Hematopoietic multipotent progenitor cell treated with erythropoietin and hydrocortisone succinate and interleukin-3 and kit ligand, for 17 days (in vitro differentiated cells): ENCODE measurements around the gene KCNQ2.

Experiments used
- DNase-seq: peaks from one replicate; pipeline ENCODE4 v3.0.0-alpha.2; 2015; ENCODE audit warnings: low spot score

The KCNQ2 gene

GRCh38 chr20:63471002-63471716 is 1.3 kb downstream of the KCNQ2 start:
- DNase-seq, result no peak

DNA sequence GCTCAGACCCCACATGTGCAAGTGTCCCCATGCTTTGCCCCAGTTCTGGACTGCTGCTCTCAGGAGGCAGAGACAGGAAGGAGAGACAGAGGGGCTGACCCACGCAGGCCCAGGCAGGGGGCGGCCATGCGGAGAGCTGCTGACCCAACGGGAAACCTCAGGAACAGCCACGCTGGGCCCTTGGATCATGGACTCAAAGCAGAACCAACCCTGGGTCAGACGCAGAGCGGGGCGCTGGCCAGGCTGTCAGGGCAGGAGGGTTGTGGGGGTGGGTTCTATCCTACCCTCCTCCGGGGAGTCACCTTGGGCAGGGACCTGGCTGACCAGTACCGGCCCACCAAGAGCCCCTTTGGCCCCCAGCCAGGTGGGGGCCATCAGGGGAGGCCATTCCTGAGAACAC is 2.0 kb downstream of the KCNQ2 start:
- no peak for DNase-seq

GRCh38 chr20:63469713-63470101 is 2.7 kb downstream of the KCNQ2 start:
- no peak for DNase-seq

DNA sequence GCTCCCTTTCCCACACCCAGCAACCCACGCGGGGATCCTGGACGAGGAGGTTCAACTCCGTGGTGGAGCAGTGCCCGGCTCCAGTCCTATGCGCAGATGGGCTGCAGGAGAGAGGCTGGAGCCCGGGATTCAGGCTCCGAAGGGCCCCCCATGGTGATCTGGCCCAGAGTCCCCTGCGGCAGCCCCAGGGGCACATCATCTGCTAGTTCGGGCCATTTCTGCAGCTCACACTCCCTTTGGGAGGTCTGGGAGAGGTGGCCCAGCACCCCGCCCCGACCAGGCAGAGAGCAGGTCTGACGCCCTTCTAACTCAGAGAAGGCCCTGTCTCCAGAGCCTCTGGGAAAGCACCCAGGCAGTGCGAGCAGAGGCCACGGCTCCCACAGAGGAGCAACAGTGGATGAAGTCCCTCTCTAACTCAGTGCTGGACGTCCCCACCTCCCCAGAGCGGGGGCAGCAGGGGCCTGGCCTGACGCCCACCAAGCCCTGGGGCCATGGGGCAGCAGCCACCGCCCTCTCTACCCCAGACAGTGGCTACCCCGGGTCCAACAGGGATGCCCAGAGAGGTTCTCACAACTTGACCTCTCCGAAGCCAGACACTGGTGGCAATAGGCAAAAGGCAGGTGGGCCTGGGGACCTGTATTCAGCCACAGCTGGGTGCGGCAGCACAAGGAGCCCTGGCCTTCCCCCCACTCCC is 3.3 kb downstream of the KCNQ2 start:
- DNase-seq, result no peak

DNA sequence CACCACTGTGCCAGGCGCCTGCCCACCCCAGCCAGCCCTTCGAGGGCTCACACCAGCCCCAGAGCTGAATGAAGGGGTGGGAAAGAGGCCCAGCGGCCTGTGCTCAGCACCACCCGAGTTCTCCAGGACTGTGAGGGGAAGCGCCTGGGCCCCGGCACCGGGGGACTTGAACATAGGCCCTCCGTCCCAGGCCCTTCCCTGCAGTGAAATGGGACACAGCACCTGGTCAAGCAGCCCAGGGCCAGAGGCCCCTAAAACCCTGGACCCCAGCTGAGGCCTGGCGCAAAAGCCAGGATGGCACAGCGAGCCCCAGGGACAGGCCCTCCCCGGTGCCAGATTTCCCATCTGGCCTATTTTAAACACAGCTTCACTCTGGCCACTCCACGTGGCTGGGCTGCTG is 4.0 kb downstream of the KCNQ2 start:
- DNase-seq, result no peak

- no peak for DNase-seq
These were observed 5.0 kb downstream of the KCNQ2 start for GRCh38 chr20:63467294-63468083.

GRCh38 chr20:63466861-63467260 is 5.6 kb downstream of the KCNQ2 start:
- no peak for DNase-seq

- no peak for DNase-seq
These were observed 6.1 kb downstream of the KCNQ2 start for GRCh38 chr20:63466250-63466825.

DNA sequence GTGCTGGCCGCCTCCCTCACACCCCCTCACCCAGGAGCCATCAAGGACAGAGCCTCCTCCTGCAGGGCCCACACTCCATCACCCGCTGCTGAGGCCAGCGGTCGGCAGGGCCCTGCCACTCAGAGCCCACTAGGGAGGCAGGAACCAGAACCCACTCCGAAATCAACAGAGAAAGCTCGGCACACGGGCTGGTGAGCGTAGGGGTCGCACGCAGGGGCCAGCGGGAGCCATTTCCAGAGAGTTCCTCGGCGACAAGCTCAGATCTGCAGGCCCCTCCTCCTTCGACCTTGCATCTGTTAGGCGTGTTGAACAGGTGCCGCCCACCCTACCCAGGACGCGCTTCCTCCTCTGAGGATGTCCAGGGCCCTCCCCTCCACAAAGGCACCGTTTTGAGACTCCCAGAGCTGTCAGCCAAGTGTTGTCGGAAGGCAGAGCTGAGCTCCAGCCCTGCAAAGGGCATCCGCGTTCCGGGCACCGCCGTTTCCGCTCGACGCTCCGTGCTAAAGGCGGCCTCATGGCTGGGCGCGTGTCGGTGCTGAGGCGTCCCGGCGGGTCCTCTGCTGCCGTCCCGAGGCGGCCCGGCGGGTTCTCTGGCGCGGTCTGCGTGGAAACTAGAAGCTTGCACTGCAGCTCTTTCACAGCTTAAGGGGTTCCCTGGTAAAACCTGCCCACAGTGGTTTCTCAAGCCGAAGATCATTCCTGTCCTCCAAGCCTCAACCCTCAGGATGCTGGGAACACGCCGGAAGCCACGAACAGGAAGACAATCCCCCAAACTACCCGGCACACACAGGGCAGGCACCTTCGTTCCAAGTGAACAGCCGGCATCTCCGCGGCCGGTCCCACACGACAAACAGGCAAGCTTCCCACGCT is 6.8 kb downstream of the KCNQ2 start:
- no peak for DNase-seq

DNA sequence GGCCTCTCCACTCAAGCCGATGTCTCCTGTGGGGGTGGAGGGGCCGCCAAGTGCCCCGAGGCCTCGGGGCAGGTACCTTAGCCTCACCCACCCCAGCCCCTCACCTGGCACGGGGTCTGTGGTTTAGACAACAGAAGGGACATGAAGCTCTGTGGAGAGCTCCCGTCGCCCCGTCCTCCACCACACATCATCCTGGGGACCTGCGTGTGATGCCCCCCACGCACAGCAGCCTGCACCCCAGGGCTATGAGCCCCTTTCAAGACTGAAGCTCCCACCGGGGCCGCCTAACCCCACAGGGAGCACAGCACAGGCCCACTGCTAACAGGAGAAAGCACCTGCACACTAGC is 8.2 kb downstream of the KCNQ2 start:
- no peak for DNase-seq

- DNase-seq, result no peak
These were observed 8.8 kb downstream of the KCNQ2 start for GRCh38 chr20:63463400-63464288.

DNA sequence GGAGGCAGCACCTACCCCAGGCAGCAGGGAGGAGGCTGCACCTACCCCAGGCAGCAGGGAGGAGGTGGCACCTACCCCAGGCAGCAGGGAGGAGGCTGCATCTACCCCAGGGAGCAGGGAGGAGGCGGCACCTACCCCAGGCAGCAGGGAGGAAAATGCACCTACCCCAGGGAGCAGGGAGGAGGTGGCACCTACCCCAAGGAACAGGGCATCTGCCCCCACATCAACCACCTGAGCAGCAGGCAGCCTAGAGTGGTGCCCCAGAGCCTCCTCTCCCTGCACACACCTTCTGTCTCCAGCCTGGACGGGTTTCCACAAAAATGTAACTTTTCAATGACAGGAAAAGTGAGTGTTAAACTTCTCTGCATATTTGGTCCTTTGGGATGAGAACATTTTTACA is 10.2 kb downstream of the KCNQ2 start:
- DNase-seq, result no peak

DNA sequence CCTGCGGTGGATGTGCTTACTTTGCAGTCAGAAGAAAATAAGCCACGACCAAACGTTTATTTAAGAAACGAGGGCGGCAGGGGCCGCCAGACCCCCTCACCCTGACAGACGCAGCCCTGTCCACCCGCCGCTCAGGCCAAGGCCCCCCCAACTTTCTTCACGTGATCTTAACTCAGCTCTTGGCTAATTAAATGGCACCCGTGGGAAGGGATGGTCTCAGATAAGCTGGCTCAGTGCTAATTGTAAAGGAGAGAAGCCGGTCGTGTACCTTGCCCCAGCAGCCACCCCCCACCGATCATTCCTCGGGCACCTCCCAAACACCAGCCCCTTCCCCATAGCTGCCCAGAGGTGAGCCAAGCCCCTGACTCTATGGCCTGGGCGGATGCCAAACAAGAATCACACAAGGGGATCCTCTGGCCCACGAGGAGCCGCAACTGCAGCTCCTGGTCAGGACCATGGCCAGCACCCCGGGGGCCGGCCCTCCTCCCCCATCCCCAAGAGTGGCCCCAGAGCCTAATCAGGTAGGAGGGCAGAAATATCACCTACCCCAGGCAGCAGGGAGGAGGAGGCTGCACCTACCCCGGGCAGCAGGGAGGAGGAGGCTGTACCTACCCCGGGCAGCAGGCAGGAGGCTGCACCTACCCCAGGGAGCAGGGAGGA is 11.2 kb downstream of the KCNQ2 start:
- no peak for DNase-seq

DNA sequence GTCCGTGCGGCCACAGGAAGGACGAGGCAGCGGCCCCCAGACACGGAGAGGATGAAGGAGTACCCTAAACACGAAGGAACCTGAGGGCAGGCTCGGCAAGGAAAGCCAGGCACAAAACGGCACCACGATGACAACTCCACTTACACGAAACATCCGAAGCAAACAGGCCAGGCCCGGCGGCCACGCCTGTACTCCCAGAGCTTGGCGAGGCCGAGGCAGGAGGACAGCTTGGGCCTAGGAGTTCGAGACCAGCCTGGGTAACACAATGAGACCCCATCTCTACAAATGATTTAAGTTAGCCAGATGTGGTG is 13.4 kb downstream of the KCNQ2 start:
- no peak for DNase-seq

GRCh38 chr20:63458170-63459069 is 14.0 kb downstream of the KCNQ2 start:
- no peak for DNase-seq

DNA sequence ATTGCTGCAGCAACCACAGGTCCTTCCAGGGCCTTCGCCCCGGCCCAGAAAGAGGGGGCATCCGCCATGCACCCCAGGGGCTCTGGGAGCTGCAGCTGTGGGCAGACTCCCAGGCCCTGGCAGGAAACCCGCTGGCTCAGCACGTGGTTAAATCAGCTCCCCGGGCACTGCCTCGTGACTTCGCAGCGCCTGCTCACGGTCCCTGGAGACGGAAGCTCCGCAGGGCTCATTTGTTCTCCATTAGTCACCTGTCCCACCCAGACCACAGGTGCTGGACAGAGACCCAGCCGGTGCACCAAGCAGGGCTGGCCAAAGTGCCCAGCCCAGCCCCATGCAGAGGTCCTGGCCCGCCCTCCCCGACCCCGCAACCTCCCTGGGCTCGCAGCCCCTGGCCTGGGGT is 14.7 kb downstream of the KCNQ2 start:
- no peak for DNase-seq

GRCh38 chr20:63456429-63457284 is 15.8 kb downstream of the KCNQ2 start:
- no peak for DNase-seq

DNA sequence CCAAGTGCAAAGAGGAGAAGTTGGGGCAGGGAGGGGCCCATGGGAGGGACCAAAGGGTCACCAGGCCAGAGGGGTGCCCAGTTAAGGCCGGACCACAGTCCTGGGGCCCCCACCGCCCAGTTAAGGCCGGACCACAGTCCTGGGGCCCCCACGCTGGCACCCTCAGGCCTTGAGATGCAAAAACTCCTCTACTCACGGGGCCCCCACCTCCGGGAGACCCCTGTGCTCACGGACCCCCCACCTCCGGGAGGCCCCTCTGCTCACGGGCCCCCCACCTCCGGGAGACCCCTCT is 16.9 kb downstream of the KCNQ2 start:
- no peak for DNase-seq
